Endothelial cell of umbilical vein (primary cell): ENCODE measurements around the gene FLRT3. TPM values are rescaled to one million over a fixed set of nuclear protein-coding genes. Genes with fewer than 3 reads are reported as not detected.

Source experiments
- BruUV-seq: library from RNA; stranded (reverse); fragments of 400-500 nt; replicated peaks from 2 replicates; lab custom pipeline; 2021; lab: Mats Ljungman, UMichigan
- CTCF ChIA-PET: fragments of 300-600, 350-600 bp; sonication (Branson Sonifier 250); formaldehyde crosslinking; loops from one replicate; lab custom pipeline; 2021; ENCODE audit warnings: antibody characterized with exemption, inconsistent platforms; lab: Charles Lee
- POLR2A ChIA-PET: fragments of 300-600, 350-600 bp; sonication (Branson Sonifier 250); formaldehyde crosslinking; loops from one replicate; lab custom pipeline; 2021; ENCODE audit warnings: antibody characterized with exemption, inconsistent platforms; lab: Charles Lee
- DNase-seq: peaks from one replicate; pipeline ENCODE4 v3.0.0-alpha.2; 2011; ENCODE audit warnings: low read depth, low spot score
- FAIRE-seq: peaks from 2 replicates; lab custom pipeline; 2011; peaks lifted over from hg19 to GRCh38; lab: Jason Lieb, UNC
- H2AFZ ChIP-seq: 2 replicates; pipeline ENCODE4 v1.6.0; 2012; ENCODE audit warnings: low read depth, low read length, control low read depth, inconsistent platforms
- H3K27ac ChIP-seq: 2 replicates; pipeline ENCODE4 v1.5.1; 2011; ENCODE audit warnings: low read depth, mild to moderate bottlenecking, control low read depth, low read length, moderate library complexity; ENCODE audit not compliant: insufficient read depth
- H3K27me3 ChIP-seq, 2 experiments: 2 replicates each; pipeline versions ENCODE4 v1.6.0 to v1.6.1; 2011; ENCODE audit warnings: low read length in 2 of 2, mixed read lengths in 1 of 2; ENCODE audit not compliant: control insufficient read depth in 2 of 2, insufficient read depth in 2 of 2
- H3K36me3 ChIP-seq, 2 experiments: 2 replicates in 1 of 2; 3 replicates in 1 of 2; pipeline ENCODE4 v1.5.1; 2011; ENCODE audit warnings: low read length in 2 of 2, mild to moderate bottlenecking in 1 of 2, moderate library complexity in 1 of 2; ENCODE audit not compliant: control insufficient read depth in 2 of 2, insufficient read depth in 2 of 2; ENCODE audit errors: extremely low read depth in 1 of 2
- H3K4me1 ChIP-seq: 3 replicates; pipeline ENCODE4 v1.5.1; 2011; ENCODE audit warnings: mild to moderate bottlenecking, low read length; ENCODE audit not compliant: control insufficient read depth, insufficient read depth; ENCODE audit errors: extremely low read depth
- H3K4me2 ChIP-seq: 2 replicates; pipeline ENCODE4 v1.6.1; 2011; ENCODE audit warnings: low read length, control low read depth, mixed read lengths; ENCODE audit not compliant: insufficient read depth
- H3K4me3 ChIP-seq, 3 experiments: fragments of 200-600 bp in 1 of 3; sonication (generic), shearing (Covaris generic) in 1 of 3; replicated peaks in 1 of 3; 2 replicates each; pipeline ENCODE4 v1.5.1; 2011 to 2016; ENCODE audit warnings: control low read depth in 3 of 3, low read length in 3 of 3, mild to moderate bottlenecking in 2 of 3, inconsistent platforms in 1 of 3, low read depth in 1 of 3, moderate library complexity in 1 of 3; ENCODE audit not compliant: insufficient read depth in 1 of 3
- H3K79me2 ChIP-seq: 2 replicates; pipeline ENCODE4 v1.6.0; 2012; ENCODE audit warnings: low read length, inconsistent platforms; ENCODE audit not compliant: control insufficient read depth, insufficient read depth
- H3K9ac ChIP-seq: replicated peaks from 2 replicates; pipeline ENCODE3; 2011; ENCODE audit warnings: low read length, control low read depth; ENCODE audit not compliant: insufficient read depth; ENCODE audit errors: extremely low read depth
- H3K9me1 ChIP-seq: replicated peaks from 3 replicates; pipeline ENCODE4 v1.6.0; 2011; ENCODE audit warnings: mild to moderate bottlenecking, low read length; ENCODE audit not compliant: control insufficient read depth, insufficient read depth; ENCODE audit errors: extremely low read depth
- H3K9me3 ChIP-seq: replicated peaks from 2 replicates; pipeline ENCODE4 v1.5.1; 2012; ENCODE audit warnings: low read length, inconsistent platforms; ENCODE audit not compliant: control insufficient read depth, insufficient read depth
- H4K20me1 ChIP-seq: replicated peaks from 2 replicates; pipeline ENCODE3; 2011; ENCODE audit warnings: mild to moderate bottlenecking, low read length; ENCODE audit not compliant: control insufficient read depth, insufficient read depth; ENCODE audit errors: extremely low read depth
- CTCF ChIP-seq, 2 donors: IDR thresholded peaks; 1 replicate in 1 of 2; 2 replicates in 1 of 2; pipeline ENCODE4 v1.5.1; 2011; ENCODE audit warnings: low read length in 2 of 2, mild to moderate bottlenecking in 2 of 2, moderate library complexity in 2 of 2, control low read depth in 1 of 2, inconsistent platforms in 1 of 2, low read depth in 1 of 2; ENCODE audit not compliant: insufficient read depth in 1 of 2; ENCODE audit errors: extremely low read depth in 1 of 2
- EZH2 ChIP-seq: IDR thresholded peaks from 2 replicates; pipeline ENCODE4 v1.6.1; 2012; ENCODE audit warnings: borderline replicate concordance, low read depth, mild to moderate bottlenecking, moderate library complexity, low read length, inconsistent platforms; ENCODE audit not compliant: severe bottlenecking
- FOS ChIP-seq: IDR thresholded peaks from 2 replicates; pipeline ENCODE4 v1.6.1; 2011; ENCODE audit warnings: mild to moderate bottlenecking, low read length, moderate library complexity, borderline replicate concordance; ENCODE audit not compliant: insufficient read depth
- JUN ChIP-seq: IDR thresholded peaks from 2 replicates; pipeline ENCODE4 v1.6.1; 2011; ENCODE audit warnings: borderline replicate concordance, low read depth; ENCODE audit not compliant: insufficient read length, insufficient read depth
- MAX ChIP-seq: IDR thresholded peaks from 2 replicates; pipeline ENCODE4 v1.6.1; 2011; ENCODE audit not compliant: insufficient read depth, insufficient read length
- MYC ChIP-seq: IDR thresholded peaks from one replicate; pipeline ENCODE4 v1.6.1; 2011; ENCODE audit warnings: mild to moderate bottlenecking, low read depth, low read length
- POLR2A ChIP-seq: IDR thresholded peaks from 2 replicates; pipeline ENCODE4 v1.6.1; 2012; ENCODE audit warnings: low read depth, mild to moderate bottlenecking, control low read depth, low read length
- POLR2AphosphoS5 ChIP-seq: IDR thresholded peaks from 2 replicates; pipeline ENCODE4 v1.6.1; 2012; ENCODE audit warnings: low read depth, mild to moderate bottlenecking, control low read depth, low read length, moderate library complexity; ENCODE audit not compliant: insufficient read depth
- dilution Hi-C: fragments of 300-500 bp; cut with MboI; formaldehyde crosslinking; loops from one replicate; pipeline ENCODE4 v1.15.0; 2019; ENCODE audit warnings: low sequenced_read_pairs; ENCODE audit not compliant: extremely low pct_ligation_motif_present
- intact Hi-C: fragments of 100-400 bp; cut with micrococcal nuclease; formaldehyde crosslinking; loops from one replicate; pipeline ENCODE4 v1.10.0; 2022
- polyA plus RNA-seq, 4 experiments: library from polyadenylated mRNA; depleted of rRNA in 3 of 4; stranded (reverse) in 3 of 4; unstranded in 1 of 4; fragments of >200 nt; gene quantifications; 2 replicates each; pipeline versions ENCODE4 v1.2.1 to v1.2.3, GENCODE V29; 2011 to 2012; ENCODE audit warnings: missing spikeins in 1 of 4
- total RNA-seq: library from RNA; stranded (reverse); gene quantifications from 2 replicates; pipeline ENCODE4 v1.2.3, GENCODE V29; 2021

FLRT3 gene
- total and polyA plus RNA-seq, 2 donors (not counting 3 experiments of a cell fraction or from before 2014, with no cell fraction given): 0.06 to 0.13 TPM

- DNase-seq (no peak), FAIRE-seq (no peak)
- Histone ChIP-seq H3K4me1 (no peaks in the 10 kb centered on the region), H3K9me1 (no peaks in the 10 kb centered on the region), H3K9me3 (no peaks in the 10 kb centered on the region), H3K27ac (no peak overlapping the region), H2AFZ (no peak overlapping the region), H3K79me2 (no peaks in the 10 kb centered on the region), H3K4me2 (no peak overlapping the region), H3K36me3 (no peaks in the 10 kb centered on the region), H4K20me1 (no peaks in the 10 kb centered on the region), H3K27me3 (no peaks in the 10 kb centered on the region), H3K9ac (no peak overlapping the region), H3K4me3 (no peak overlapping the region)
- intact Hi-C loops: no loop called here
- ChIA-PET POLR2A (no interaction called here), CTCF (interaction anchor here (2.6 kb wide), 1 partner anchor 18 kb away, joined by 13 read pairs; the partner anchor contains the start of gene FLRT3)
- BruUV-seq: no TSS peak
- no peak for TF ChIP-seq JUN
- no peak for TF ChIP-seq MAX
- no peak for TF ChIP-seq EZH2
- no peak for TF ChIP-seq MYC
- no peak for TF ChIP-seq CTCF (IDR thresholded peaks at IDR 0.05; ENCODE audit: extremely low read depth in 1 of 2, insufficient read depth in 1 of 2, low read depth in 1 of 2, low read length in 2 of 2)
- no peak for TF ChIP-seq POLR2A
- TF ChIP-seq POLR2AphosphoS5: no peak
- no peak for TF ChIP-seq FOS
- dilution Hi-C loops: no loop called here
These were observed 17.7 kb downstream of the FLRT3 start for GRCh38 chr20:14319704-14320103.
